HEK293T (cell line): ENCODE results near the gene PRLH.

Experiments
- CTCF ChIA-PET: fragments of 350-600 bp; formaldehyde crosslinking; extraction: SDS; loops from one replicate; lab custom pipeline; 2021; ENCODE audit warnings: antibody characterized with exemption, inconsistent platforms; lab: Yijun Ruan, JAX
- POLR2A ChIA-PET: fragments of 350-600 bp; formaldehyde crosslinking; extraction: SDS; loops from one replicate; lab custom pipeline; 2020; ENCODE audit warnings: antibody characterized with exemption, inconsistent platforms; lab: Yijun Ruan, JAX
- DNase-seq: peaks from one replicate; pipeline ENCODE4 v3.0.0; 2012; ENCODE audit warnings: mixed read lengths; ENCODE audit errors: extremely low spot score
- ARNT ChIP-seq: fragments of 450-650 bp; IDR thresholded peaks from 2 replicates; pipeline ENCODE4 v1.6.1; 2017; ENCODE audit warnings: mild to moderate bottlenecking
- BHLHE40 ChIP-seq: fragments of 450-650 bp; IDR thresholded peaks from 2 replicates; pipeline ENCODE4 v1.6.1; 2016; ENCODE audit warnings: mild to moderate bottlenecking, moderate library complexity, borderline replicate concordance
- CTBP1 ChIP-seq: fragments of 450-650 bp; IDR thresholded peaks from 2 replicates; pipeline ENCODE4 v1.6.1; 2016; ENCODE audit warnings: borderline replicate concordance
- ELF4 ChIP-seq: fragments of 450-650 bp; IDR thresholded peaks from 2 replicates; pipeline ENCODE4 v1.6.1; 2017; ENCODE audit warnings: antibody characterized with exemption
- FOXA1 ChIP-seq: fragments of 450-650 bp; IDR thresholded peaks from 2 replicates; pipeline ENCODE4 v1.6.1; 2016; ENCODE audit warnings: mild to moderate bottlenecking
- FOXK2 ChIP-seq: fragments of 450-650 bp; IDR thresholded peaks from 2 replicates; pipeline ENCODE4 v1.6.1; 2016; ENCODE audit warnings: mild to moderate bottlenecking
- FOXM1 ChIP-seq: fragments of 450-650 bp; IDR thresholded peaks from 2 replicates; pipeline ENCODE4 v1.6.1; 2017; ENCODE audit warnings: mild to moderate bottlenecking, borderline replicate concordance
- HDGF ChIP-seq: fragments of 450-650 bp; IDR thresholded peaks from 2 replicates; pipeline ENCODE4 v1.6.1; 2017; ENCODE audit warnings: antibody characterized with exemption, borderline replicate concordance
- L3MBTL2 ChIP-seq: fragments of 450-650 bp; conservative IDR thresholded peaks from 2 replicates; pipeline ENCODE4 v1.6.1; 2016; ENCODE audit warnings: mild to moderate bottlenecking
- LEF1 ChIP-seq: fragments of 450-650 bp; IDR thresholded peaks from 2 replicates; pipeline ENCODE4 v1.6.1; 2017; ENCODE audit warnings: mild to moderate bottlenecking, borderline replicate concordance
- NFRKB ChIP-seq: fragments of 450-650 bp; IDR thresholded peaks from 2 replicates; pipeline ENCODE4 v1.6.1; 2016; ENCODE audit warnings: mild to moderate bottlenecking, moderate library complexity
- PKNOX1 ChIP-seq: fragments of 450-650 bp; IDR thresholded peaks from 2 replicates; pipeline ENCODE4 v1.6.1; 2016
- SP1 ChIP-seq: fragments of 450-650 bp; IDR thresholded peaks from 2 replicates; pipeline ENCODE4 v1.6.1; 2017
- SUZ12 ChIP-seq: fragments of 450-650 bp; IDR thresholded peaks from 2 replicates; pipeline ENCODE4 v1.6.1; 2016; ENCODE audit warnings: mild to moderate bottlenecking
- TARDBP ChIP-seq: fragments of 450-650 bp; IDR thresholded peaks from 2 replicates; pipeline ENCODE4 v1.6.1; 2016
- ZNF384 ChIP-seq: fragments of 450-650 bp; IDR thresholded peaks from 2 replicates; pipeline ENCODE4 v1.6.1; 2016

Gene PRLH

GRCh38 chr2:237585590-237586221, 19.3 kb downstream of the PRLH start:
- CTCF ChIA-PET, result no interaction called here
- no peak for TF ChIP-seq NFRKB
- no peak for TF ChIP-seq ARNT
- TF ChIP-seq HDGF, result no peak
- no peak for TF ChIP-seq FOXA1
- TF ChIP-seq L3MBTL2, result no peak
- no peak for TF ChIP-seq SUZ12
- TF ChIP-seq PKNOX1, result no peak
- no peak for TF ChIP-seq CTBP1
- no peak for TF ChIP-seq ZNF384
- no peak for TF ChIP-seq LEF1
- TF ChIP-seq SP1, result no peak
- TF ChIP-seq FOXK2, result no peak
- no peak for TF ChIP-seq FOXM1
- no peak for DNase-seq
- POLR2A ChIA-PET, result no interaction called here

- TF ChIP-seq HDGF (no peak), ZNF384 (no peak), SUZ12 (no peak), FOXA1 (no peak), BHLHE40 (no peak), L3MBTL2 (no peak), PKNOX1 (no peak), ELF4 (no peak)
- CTCF ChIA-PET, result no interaction called here
- no peak for DNase-seq
- POLR2A ChIA-PET, result no interaction called here
Observed at GRCh38 chr2:237588044-237588696, 21.8 kb downstream of the PRLH start.

GRCh38 chr2:237590272-237591140, 24.1 kb downstream of the PRLH start, which contains the start of gene RAB17:
TSS of gene RAB17 (minus strand) at chr2:237590734. CDS start at chr2:237586154, 4,580 bp downstream.
- no peak for DNase-seq
- POLR2A ChIA-PET, result no interaction called here
- TF ChIP-seq LEF1 (no peak), SUZ12 (no peak), FOXA1 (no peak), HDGF (no peak), L3MBTL2 (no peak), SP1 (no peak), FOXM1 (no peak)
- CTCF ChIA-PET, result no interaction called here

GRCh38 chr2:237591141-237591881, 24.9 kb downstream of the PRLH start:
- no peak for DNase-seq

More at GRCh38 chr2:237591141-237591881, 24.9 kb downstream of the PRLH start:
- TF ChIP-seq CTBP1 (no peak), ELF4 (no peak), SP1 (no peak), NFRKB (no peak), FOXM1 (no peak), ZNF384 (no peak), HDGF (no peak), FOXK2 (no peak), L3MBTL2 (no peak), SUZ12 (no peak), ARNT (no peak), LEF1 (no peak), PKNOX1 (no peak), FOXA1 (no peak), TARDBP (no peak)
- CTCF ChIA-PET, result interaction anchor here (0.6 kb wide), 1 partner anchor 271 kb away, joined by 3 read pairs; no protein-coding TSS in a partner anchor
- POLR2A ChIA-PET, result no interaction called here
